Epithelial cell of proximal tubule (primary cell): ENCODE measurements around the gene HS6ST3. TPM values are rescaled to one million over a fixed set of nuclear protein-coding genes. Genes with fewer than 3 reads are reported as not detected.

Experiments
- DNase-seq: peaks from one replicate; pipeline ENCODE4 v3.0.0-alpha.2; 2011; ENCODE audit warnings: low read depth
- H3K4me3 ChIP-seq: 2 replicates; pipeline ENCODE4 v1.5.1; 2011; ENCODE audit warnings: low read depth, mild to moderate bottlenecking, low read length
- total RNA-seq: library from RNA; depleted of rRNA; stranded (reverse); fragments of >200 nt; gene quantifications from 2 replicates; pipeline ENCODE4 v1.2.3, GENCODE V29; 2015
- TF ChIP-seq, protein P1 (sequence below): conservative IDR thresholded peaks from 2 replicates; pipeline ENCODE4 v1.5.1; 2012; ENCODE audit warnings: low read depth, mild to moderate bottlenecking, low read length

HS6ST3 gene
- total RNA-seq, 1 donor from 2014 or later: 0.29 TPM

DNA sequence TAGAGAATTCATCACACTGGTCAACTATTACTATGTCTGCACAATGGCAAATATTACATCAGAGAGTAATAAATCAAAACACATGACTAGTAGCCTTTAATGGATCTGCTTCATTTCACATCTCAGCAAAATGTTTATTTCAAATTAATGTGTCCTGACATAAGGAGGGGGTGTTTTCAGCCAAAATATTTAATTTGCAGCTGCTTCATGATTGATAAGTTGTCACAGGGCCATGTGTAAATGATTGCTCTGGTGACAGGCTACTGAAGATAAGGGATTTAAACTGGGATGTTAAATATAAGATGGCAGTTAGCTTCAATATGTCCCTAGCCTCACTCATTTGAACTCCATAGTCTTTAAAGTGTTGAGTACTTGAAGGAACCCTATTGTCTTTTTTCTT is 601.1 kb downstream of the HS6ST3 start:
- no peak overlapping the region for H3K4me3 ChIP-seq
- TF ChIP-seq, protein P1, sequence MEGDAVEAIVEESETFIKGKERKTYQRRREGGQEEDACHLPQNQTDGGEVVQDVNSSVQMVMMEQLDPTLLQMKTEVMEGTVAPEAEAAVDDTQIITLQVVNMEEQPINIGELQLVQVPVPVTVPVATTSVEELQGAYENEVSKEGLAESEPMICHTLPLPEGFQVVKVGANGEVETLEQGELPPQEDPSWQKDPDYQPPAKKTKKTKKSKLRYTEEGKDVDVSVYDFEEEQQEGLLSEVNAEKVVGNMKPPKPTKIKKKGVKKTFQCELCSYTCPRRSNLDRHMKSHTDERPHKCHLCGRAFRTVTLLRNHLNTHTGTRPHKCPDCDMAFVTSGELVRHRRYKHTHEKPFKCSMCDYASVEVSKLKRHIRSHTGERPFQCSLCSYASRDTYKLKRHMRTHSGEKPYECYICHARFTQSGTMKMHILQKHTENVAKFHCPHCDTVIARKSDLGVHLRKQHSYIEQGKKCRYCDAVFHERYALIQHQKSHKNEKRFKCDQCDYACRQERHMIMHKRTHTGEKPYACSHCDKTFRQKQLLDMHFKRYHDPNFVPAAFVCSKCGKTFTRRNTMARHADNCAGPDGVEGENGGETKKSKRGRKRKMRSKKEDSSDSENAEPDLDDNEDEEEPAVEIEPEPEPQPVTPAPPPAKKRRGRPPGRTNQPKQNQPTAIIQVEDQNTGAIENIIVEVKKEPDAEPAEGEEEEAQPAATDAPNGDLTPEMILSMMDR: no peak
- no peak for DNase-seq

DNA sequence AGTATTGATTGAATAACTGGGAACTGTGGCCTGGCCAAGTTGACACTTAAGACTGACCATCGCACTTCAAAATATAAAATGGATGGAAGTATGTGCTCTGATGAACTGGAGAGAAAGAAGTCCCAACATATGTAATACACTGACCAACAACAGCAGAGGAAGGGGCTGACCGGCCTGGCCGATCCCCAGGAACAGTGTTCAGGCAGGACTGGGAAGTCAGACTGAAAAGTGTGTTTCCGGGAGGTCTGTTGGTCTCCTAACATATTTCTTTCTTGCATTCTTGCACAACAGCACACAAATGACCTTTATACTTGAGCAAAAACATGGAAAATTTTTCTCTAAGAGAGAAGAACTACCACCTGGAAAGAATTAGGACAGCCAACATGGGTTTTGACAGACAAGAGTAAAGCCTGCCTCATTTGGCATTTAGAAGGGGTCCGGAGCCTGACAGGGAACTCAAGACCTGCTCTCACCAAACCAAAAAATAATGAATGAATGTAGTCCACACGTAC is 606.5 kb downstream of the HS6ST3 start:
- DNase-seq: no peak
- no peak overlapping the region for H3K4me3 ChIP-seq
- TF ChIP-seq, protein P1: no peak

DNA sequence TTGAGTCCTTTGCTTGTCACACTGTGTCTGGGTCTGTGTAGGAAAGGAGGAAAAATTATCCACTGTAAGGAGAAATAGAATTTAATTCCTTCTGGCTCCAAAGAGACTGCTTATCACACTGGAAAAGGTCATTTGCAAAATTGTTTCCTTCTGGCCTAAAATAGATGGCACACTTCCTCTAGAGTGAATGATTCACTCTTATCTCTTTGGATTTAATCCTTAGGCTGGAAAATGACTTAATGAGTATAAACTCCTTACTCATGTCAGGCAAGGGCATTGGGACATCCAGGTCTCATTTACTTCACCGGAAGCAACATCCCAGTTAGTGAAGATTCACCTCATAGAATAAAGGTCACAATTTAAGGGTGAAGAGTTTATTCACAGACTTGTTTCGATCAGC is 610.8 kb downstream of the HS6ST3 start:
- TF ChIP-seq, protein P1: no peak
- H3K4me3 ChIP-seq: no peak overlapping the region

DNA sequence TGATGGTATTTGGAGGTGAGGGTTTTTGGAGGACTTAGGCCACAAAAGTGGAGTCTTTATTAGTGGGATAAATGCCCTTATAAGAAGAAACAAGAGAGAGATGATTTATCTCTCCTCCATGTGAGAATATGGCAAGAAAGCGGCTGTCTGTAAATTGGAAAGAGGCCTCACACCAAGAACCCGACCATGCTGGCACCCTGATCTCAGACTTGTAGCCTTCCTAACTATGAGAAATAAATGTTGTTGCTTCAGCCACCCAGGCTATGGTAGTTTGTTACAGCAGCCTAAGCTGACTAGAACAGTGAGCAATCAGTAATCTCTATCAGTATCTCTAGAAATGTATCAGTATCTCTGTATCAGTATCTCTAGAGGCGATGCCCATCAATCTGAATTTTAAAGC is 617.2 kb downstream of the HS6ST3 start:
- TF ChIP-seq, protein P1: no peak
- DNase-seq: no peak
- no peak overlapping the region for H3K4me3 ChIP-seq

More for the DNA sequence above, 610.8 kb downstream of the HS6ST3 start:
- no peak for DNase-seq

DNA sequence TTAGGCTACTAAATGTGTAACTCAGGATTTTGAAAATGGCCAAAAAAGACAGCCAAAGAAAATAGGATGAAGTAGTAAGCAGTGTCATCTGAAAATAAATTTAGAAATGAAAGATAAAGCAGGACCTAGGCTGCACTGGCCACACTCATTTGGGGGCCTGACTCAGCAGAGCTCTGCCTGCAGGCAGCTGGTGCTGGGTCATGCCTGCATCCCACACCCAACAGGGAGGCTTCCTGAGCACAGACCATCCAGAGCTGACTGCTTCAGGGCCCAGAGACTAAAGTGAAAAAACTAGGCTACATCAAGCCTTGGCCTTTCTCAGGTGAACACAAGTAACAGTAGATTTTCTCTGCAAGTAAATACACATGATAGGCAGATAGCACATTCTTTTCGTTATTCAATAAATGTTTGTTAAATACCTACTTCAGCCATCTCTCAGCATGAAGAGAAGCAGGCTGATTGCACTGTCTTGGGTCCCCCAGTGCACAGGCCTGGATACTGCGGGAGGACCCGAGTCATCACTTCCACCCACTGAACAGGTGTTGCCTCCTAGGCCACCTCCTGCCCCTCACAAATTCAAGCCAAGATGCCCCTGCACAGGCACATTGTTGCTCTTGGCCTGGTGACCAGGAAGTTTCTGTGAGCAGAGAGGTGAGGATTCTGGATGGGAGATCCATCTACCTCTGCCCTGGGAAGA is 620.4 kb downstream of the HS6ST3 start:
- DNase-seq: no peak
- TF ChIP-seq, protein P1: no peak
- no peak overlapping the region for H3K4me3 ChIP-seq

DNA sequence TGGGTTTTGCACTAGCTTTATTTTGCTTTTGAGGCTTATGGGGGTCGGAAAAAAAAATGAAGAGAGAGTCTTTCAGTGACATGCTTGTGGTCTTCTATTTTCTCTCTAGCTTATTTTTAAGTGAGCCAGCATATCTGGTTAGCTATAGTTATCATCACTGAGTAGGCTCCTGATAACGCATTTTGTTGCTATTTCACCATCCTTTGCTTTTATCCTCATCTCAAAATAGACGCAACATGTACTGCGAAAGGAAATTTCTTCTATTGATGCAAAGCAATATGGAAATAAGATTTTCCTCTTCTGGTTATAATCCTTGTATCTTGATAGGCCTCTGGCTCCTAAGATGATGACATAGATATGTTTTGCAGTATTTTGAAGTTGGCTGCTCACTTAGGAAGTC is 630.5 kb downstream of the HS6ST3 start:
- no peak for DNase-seq
- TF ChIP-seq, protein P1: no peak
- H3K4me3 ChIP-seq: no peak overlapping the region

DNA sequence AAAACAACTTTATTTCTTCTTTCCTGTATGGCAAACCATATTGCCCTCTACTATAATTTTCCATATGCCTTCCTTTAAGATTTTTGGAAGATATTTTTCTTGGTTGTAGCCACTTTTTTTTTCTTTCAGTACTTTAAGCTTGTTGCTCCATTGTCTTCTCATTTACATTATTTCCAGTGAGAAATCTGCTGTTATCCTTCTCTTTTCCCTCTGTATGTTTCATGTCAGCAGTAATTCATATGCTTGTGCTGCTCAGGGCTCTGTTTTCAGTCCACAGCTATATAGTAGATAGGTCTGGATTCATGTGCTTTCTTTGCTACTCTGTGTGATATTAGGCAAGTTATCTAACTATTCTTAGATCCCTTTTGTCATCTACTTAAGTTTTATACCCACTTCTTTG is 636.7 kb downstream of the HS6ST3 start:
- H3K4me3 ChIP-seq: no peak overlapping the region
- no peak for DNase-seq
- TF ChIP-seq, protein P1: no peak
